ENCODE measurements around the gene COG1.

The COG1 gene

GRCh38 chr17:73170324-73170723, 22.5 kb upstream of the COG1 start:
- in situ Hi-C loops (cut with MboI; ENCODE audit: low sequenced_read_pairs) = no loop called here

- in situ Hi-C loops (cut with MboI; ENCODE audit: low sequenced_read_pairs) = no loop called here
Observed at GRCh38 chr17:73172252-73172651, 20.6 kb upstream of the COG1 start.

GRCh38 chr17:73174126-73174525, 18.7 kb upstream of the COG1 start:
- in situ Hi-C loops (cut with MboI; ENCODE audit: low sequenced_read_pairs) = no loop called here

- in situ Hi-C loops (cut with MboI; ENCODE audit: low sequenced_read_pairs) = no loop called here
Observed at GRCh38 chr17:73175962-73176565, 16.8 kb upstream of the COG1 start.

GRCh38 chr17:73179387-73179786, 13.5 kb upstream of the COG1 start:
- in situ Hi-C loops (cut with MboI; ENCODE audit: low sequenced_read_pairs) = no loop called here

GRCh38 chr17:73179878-73180277, 13.0 kb upstream of the COG1 start:
- in situ Hi-C loops (cut with MboI; ENCODE audit: low sequenced_read_pairs) = no loop called here

GRCh38 chr17:73182616-73183310, 10.1 kb upstream of the COG1 start:
- in situ Hi-C loops (cut with MboI; ENCODE audit: low sequenced_read_pairs) = no loop called here

- in situ Hi-C loops (cut with MboI; ENCODE audit: low sequenced_read_pairs) = no loop called here
Observed at GRCh38 chr17:73184136-73184993, 8.5 kb upstream of the COG1 start.

GRCh38 chr17:73186283-73187050, 6.4 kb upstream of the COG1 start:
- in situ Hi-C loops (cut with MboI; ENCODE audit: low sequenced_read_pairs) = no loop called here

- in situ Hi-C loops (cut with MboI; ENCODE audit: low sequenced_read_pairs) = no loop called here
Observed at GRCh38 chr17:73187203-73187769, 5.6 kb upstream of the COG1 start.

- in situ Hi-C loops (cut with MboI; ENCODE audit: low sequenced_read_pairs) = no loop called here
Observed at GRCh38 chr17:73188011-73188410, 4.8 kb upstream of the COG1 start.

- in situ Hi-C loops (cut with MboI; ENCODE audit: low sequenced_read_pairs) = no loop called here
Observed at GRCh38 chr17:73189417-73190099, 3.3 kb upstream of the COG1 start.

- in situ Hi-C loops (cut with MboI; ENCODE audit: low sequenced_read_pairs) = no loop called here
Observed at GRCh38 chr17:73191443-73192205, 1.2 kb upstream of the COG1 start.

GRCh38 chr17:73192206-73192893, 505 bp upstream of the COG1 start:
- in situ Hi-C loops (cut with MboI; ENCODE audit: low sequenced_read_pairs) = no loop called here

- in situ Hi-C loops (cut with MboI; ENCODE audit: low sequenced_read_pairs) = no loop called here
Observed at GRCh38 chr17:73194514-73195222, 1.8 kb downstream of the COG1 start.

GRCh38 chr17:73196500-73196899, 3.6 kb downstream of the COG1 start:
- in situ Hi-C loops (cut with MboI; ENCODE audit: low sequenced_read_pairs) = no loop called here

GRCh38 chr17:73197161-73197560, 4.3 kb downstream of the COG1 start:
- in situ Hi-C loops (cut with MboI; ENCODE audit: low sequenced_read_pairs) = no loop called here

- in situ Hi-C loops (cut with MboI; ENCODE audit: low sequenced_read_pairs) = no loop called here
Observed at GRCh38 chr17:73198201-73198929, 5.5 kb downstream of the COG1 start.
